Measurements from ENCODE around the gene MYLK.

- TF ChIP-seq CTCF (optimal IDR thresholded peaks at IDR 0.05 in 1 of 3, IDR thresholded peaks at IDR 0.05 in 1 of 3, conservative IDR thresholded peaks at IDR 0.05 in 1 of 3; ENCODE audit: extremely low read depth in 1 of 3, insufficient read depth in 2 of 3, low read length in 3 of 3) (no peak), EZH2 (IDR thresholded peaks at IDR 0.05; ENCODE audit: low read length) (no peak)
These were observed 95.0 kb downstream of the MYLK start for GRCh38 chr3:123789160-123789559.

All from keratinocyte (primary cell).